Activated CD4-positive, alpha-beta T cell treated with anti-CD3 and anti-CD28 coated beads for 48 hours (primary cell): ENCODE measurements around the gene PCDH15.

ENCODE experiments used
- DNase-seq: peaks from one replicate; pipeline ENCODE4 v3.0.0-alpha.2; 2020

The PCDH15 gene

GRCh38 chr10:53836638-53837037, 964.4 kb downstream of the PCDH15 start:
- DNase-seq = no peak

- no peak for DNase-seq
These were observed 967.1 kb downstream of the PCDH15 start for GRCh38 chr10:53833908-53834307.

- no peak for DNase-seq
These were observed 973.8 kb downstream of the PCDH15 start for GRCh38 chr10:53827261-53827660.

GRCh38 chr10:53808677-53809372, 992.2 kb downstream of the PCDH15 start:
- no peak for DNase-seq

- peak; percentile 2 for DNase-seq
These were observed 1014.7 kb downstream of the PCDH15 start for GRCh38 chr10:53786236-53786900.

GRCh38 chr10:53771701-53772100, 1029.3 kb downstream of the PCDH15 start:
- DNase-seq = no peak

- no peak for DNase-seq
These were observed 1030.1 kb downstream of the PCDH15 start for GRCh38 chr10:53770903-53771302.

GRCh38 chr10:53765311-53765710, 1035.7 kb downstream of the PCDH15 start:
- no peak for DNase-seq

- DNase-seq = no peak
These were observed 1046.3 kb downstream of the PCDH15 start for GRCh38 chr10:53754596-53755250.
